Measurements from ENCODE around the gene CD96.

CD96 gene

DNA sequence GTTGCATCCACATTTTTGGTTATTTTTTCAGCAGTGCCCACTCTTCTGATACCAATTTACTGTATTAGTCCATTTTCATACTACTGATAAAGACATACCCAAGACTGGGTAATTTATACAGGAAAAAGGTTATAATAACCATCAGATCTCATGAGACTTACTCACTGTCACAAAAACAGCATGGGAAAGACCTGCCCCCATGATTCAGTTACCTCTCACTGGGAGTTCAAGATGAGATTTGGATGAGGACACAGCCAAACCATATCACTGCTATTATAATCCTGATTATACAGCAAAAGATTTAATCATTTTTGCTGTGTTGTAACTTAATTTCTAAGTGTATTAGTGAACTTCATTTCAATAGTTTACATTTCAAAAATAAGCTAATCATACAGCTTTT, 46.5 kb downstream of the CD96 start:
- Histone ChIP-seq H3K36me3 (ENCODE audit: control insufficient read depth, insufficient read depth, low read length) (no peaks in the 10 kb centered on the region), H3K4me1 (ENCODE audit: control insufficient read depth, insufficient read depth, low read length) (peaks cover 18% of the 10 kb centered on the region), H3K9ac (ENCODE audit: low read length) (no peak overlapping the region), H3K4me3 (ENCODE audit: low read length) (no peak overlapping the region), H3K27me3 (ENCODE audit: control insufficient read depth, insufficient read depth, low read length) (no peaks in the 10 kb centered on the region), H3K9me3 (ENCODE audit: control insufficient read depth, low read length) (no peaks in the 10 kb centered on the region)

DNA sequence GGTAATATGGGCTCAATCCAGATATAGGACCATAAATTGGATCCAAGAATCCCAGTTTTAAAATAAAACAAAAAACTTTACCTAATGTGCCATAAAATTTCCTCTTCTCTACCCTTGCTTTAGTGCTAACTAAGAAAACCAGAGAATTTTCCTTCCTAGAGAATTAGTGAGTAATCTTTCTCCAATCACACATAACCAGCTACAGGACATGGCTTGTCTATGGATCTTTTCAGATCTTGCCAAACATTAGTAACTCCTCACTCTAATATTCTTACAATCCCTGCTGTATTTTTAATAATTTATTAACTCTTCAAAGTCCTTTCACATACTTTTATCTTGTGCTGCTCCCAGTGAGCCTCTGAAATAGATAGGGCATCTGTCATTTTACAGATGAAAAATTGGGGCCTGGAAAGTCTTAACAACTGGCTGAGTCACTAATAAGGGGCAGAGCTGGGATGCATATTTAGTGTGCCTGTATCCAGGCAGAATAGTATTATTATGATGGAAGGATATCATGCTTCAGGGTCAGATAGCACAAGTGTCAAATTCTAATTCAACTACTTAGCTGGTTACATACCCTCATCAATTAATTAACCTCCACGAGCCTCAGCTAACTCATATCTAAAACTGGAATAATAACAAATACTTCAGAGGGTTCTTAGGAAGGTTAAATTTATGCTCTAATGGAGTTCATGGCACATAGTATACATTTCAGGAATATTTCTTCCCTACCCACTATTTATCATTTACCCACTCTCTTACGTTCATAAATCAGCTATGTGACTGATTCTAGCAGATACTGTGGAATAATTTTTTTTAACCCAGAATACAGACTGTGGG, 47.5 kb downstream of the CD96 start:
- Histone ChIP-seq H3K4me1 (ENCODE audit: control insufficient read depth, insufficient read depth, low read length) (peaks cover 9% of the 10 kb centered on the region), H3K9ac (ENCODE audit: low read length) (no peak overlapping the region), H3K27me3 (ENCODE audit: control insufficient read depth, insufficient read depth, low read length) (no peaks in the 10 kb centered on the region), H3K9me3 (ENCODE audit: control insufficient read depth, low read length) (no peaks in the 10 kb centered on the region), H3K4me3 (ENCODE audit: low read length) (no peak overlapping the region), H3K36me3 (ENCODE audit: control insufficient read depth, insufficient read depth, low read length) (no peaks in the 10 kb centered on the region)

- Histone ChIP-seq H3K27me3 (ENCODE audit: control insufficient read depth, insufficient read depth, low read length) (no peaks in the 10 kb centered on the region), H3K9me3 (ENCODE audit: control insufficient read depth, low read length) (no peaks in the 10 kb centered on the region), H3K4me1 (ENCODE audit: control insufficient read depth, insufficient read depth, low read length) (peaks cover 5% of the 10 kb centered on the region), H3K36me3 (ENCODE audit: control insufficient read depth, insufficient read depth, low read length) (no peaks in the 10 kb centered on the region), H3K9ac (ENCODE audit: low read length) (no peak overlapping the region), H3K4me3 (ENCODE audit: low read length) (no peak overlapping the region)
Measured at GRCh38 chr3:111590143-111590491, 48.1 kb downstream of the CD96 start.

GRCh38 chr3:111591555-111591954, 49.6 kb downstream of the CD96 start:
- Histone ChIP-seq H3K4me3 (ENCODE audit: low read length) (no peak overlapping the region), H3K27me3 (ENCODE audit: control insufficient read depth, insufficient read depth, low read length) (no peaks in the 10 kb centered on the region), H3K9ac (ENCODE audit: low read length) (no peak overlapping the region), H3K9me3 (ENCODE audit: control insufficient read depth, low read length) (no peaks in the 10 kb centered on the region), H3K4me1 (ENCODE audit: control insufficient read depth, insufficient read depth, low read length) (no peaks in the 10 kb centered on the region), H3K36me3 (ENCODE audit: control insufficient read depth, insufficient read depth, low read length) (no peaks in the 10 kb centered on the region)

DNA sequence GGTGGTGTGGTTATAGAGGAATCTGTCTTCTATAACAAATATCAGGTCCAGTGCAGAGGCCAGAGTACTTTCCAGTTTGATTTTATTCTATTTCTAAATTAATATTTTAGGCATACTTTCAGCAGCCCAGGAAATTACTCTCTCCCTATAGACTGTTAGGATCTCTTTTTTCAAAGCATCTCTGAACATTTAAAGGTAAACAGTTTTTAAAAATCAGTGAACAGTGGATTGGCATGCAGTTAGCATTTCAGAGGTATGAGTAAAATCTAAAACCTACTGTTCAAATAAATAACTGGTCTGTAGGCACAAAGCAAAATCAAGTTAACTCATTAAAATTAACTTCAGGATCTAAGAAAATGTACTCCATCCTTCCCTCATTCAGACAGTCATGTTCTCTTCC, 50.1 kb downstream of the CD96 start:
- H3K9ac ChIP-seq (ENCODE audit: low read length), result no peak overlapping the region
- H3K36me3 ChIP-seq (ENCODE audit: control insufficient read depth, insufficient read depth, low read length), result no peaks in the 10 kb centered on the region
- H3K4me3 ChIP-seq (ENCODE audit: low read length), result no peak overlapping the region

GRCh38 chr3:111592936-111593335, 50.9 kb downstream of the CD96 start:
- no peaks in the 10 kb centered on the region for H3K9me3 ChIP-seq (ENCODE audit: control insufficient read depth, low read length)
- no peak overlapping the region for H3K4me3 ChIP-seq (ENCODE audit: low read length)
- no peaks in the 10 kb centered on the region for H3K4me1 ChIP-seq (ENCODE audit: control insufficient read depth, insufficient read depth, low read length)

More for the DNA sequence above, 50.1 kb downstream of the CD96 start:
- no peaks in the 10 kb centered on the region for H3K9me3 ChIP-seq (ENCODE audit: control insufficient read depth, low read length)
- H3K27me3 ChIP-seq (ENCODE audit: control insufficient read depth, insufficient read depth, low read length), result no peaks in the 10 kb centered on the region
- no peaks in the 10 kb centered on the region for H3K4me1 ChIP-seq (ENCODE audit: control insufficient read depth, insufficient read depth, low read length)

GRCh38 chr3:111593666-111594065, 51.7 kb downstream of the CD96 start:
- H3K27me3 ChIP-seq (ENCODE audit: control insufficient read depth, insufficient read depth, low read length), result no peaks in the 10 kb centered on the region
- H3K4me3 ChIP-seq (ENCODE audit: low read length), result no peak overlapping the region

More at GRCh38 chr3:111592936-111593335, 50.9 kb downstream of the CD96 start:
- Histone ChIP-seq H3K36me3 (ENCODE audit: control insufficient read depth, insufficient read depth, low read length) (no peaks in the 10 kb centered on the region), H3K27me3 (ENCODE audit: control insufficient read depth, insufficient read depth, low read length) (no peaks in the 10 kb centered on the region), H3K9ac (ENCODE audit: low read length) (no peak overlapping the region)

DNA sequence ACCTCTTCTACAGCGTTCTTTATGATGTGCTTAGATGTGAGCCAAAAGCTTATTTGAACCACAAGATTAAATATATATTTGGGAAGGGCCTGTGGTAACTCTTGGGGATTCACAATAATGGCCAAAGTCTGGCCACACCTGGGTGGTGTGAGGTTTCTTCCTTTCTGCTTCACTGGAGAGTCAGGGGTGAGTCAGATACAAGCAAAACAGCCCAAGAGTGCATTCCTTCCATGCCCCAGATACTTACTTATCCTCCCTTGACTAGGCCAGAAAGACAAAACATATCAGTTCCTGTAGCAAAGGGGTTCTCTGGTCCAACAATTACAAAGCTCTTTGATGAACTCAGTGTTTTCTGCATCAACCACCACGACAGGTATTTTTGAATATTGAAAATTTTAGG, 52.2 kb downstream of the CD96 start:
- H3K36me3 ChIP-seq (ENCODE audit: control insufficient read depth, insufficient read depth, low read length), result no peaks in the 10 kb centered on the region
- no peak overlapping the region for H3K4me3 ChIP-seq (ENCODE audit: low read length)

More at GRCh38 chr3:111593666-111594065, 51.7 kb downstream of the CD96 start:
- H3K9me3 ChIP-seq (ENCODE audit: control insufficient read depth, low read length), result no peaks in the 10 kb centered on the region
- H3K9ac ChIP-seq (ENCODE audit: low read length), result no peak overlapping the region
- no peaks in the 10 kb centered on the region for H3K4me1 ChIP-seq (ENCODE audit: control insufficient read depth, insufficient read depth, low read length)
- no peaks in the 10 kb centered on the region for H3K36me3 ChIP-seq (ENCODE audit: control insufficient read depth, insufficient read depth, low read length)

GRCh38 chr3:111594781-111595180, 52.8 kb downstream of the CD96 start:
- no peak overlapping the region for H3K9ac ChIP-seq (ENCODE audit: low read length)
- H3K9me3 ChIP-seq (ENCODE audit: control insufficient read depth, low read length), result no peaks in the 10 kb centered on the region
- no peaks in the 10 kb centered on the region for H3K4me1 ChIP-seq (ENCODE audit: control insufficient read depth, insufficient read depth, low read length)
- H3K4me3 ChIP-seq (ENCODE audit: low read length), result no peak overlapping the region
- H3K27me3 ChIP-seq (ENCODE audit: control insufficient read depth, insufficient read depth, low read length), result no peaks in the 10 kb centered on the region
- no peaks in the 10 kb centered on the region for H3K36me3 ChIP-seq (ENCODE audit: control insufficient read depth, insufficient read depth, low read length)

More for the DNA sequence above, 52.2 kb downstream of the CD96 start:
- H3K27me3 ChIP-seq (ENCODE audit: control insufficient read depth, insufficient read depth, low read length), result no peaks in the 10 kb centered on the region
- no peaks in the 10 kb centered on the region for H3K9me3 ChIP-seq (ENCODE audit: control insufficient read depth, low read length)
- no peaks in the 10 kb centered on the region for H3K4me1 ChIP-seq (ENCODE audit: control insufficient read depth, insufficient read depth, low read length)
- no peak overlapping the region for H3K9ac ChIP-seq (ENCODE audit: low read length)

GRCh38 chr3:111595232-111595631, 53.2 kb downstream of the CD96 start, which contains the start of gene ZBED2:
Gene ZBED2 (minus strand): TSS chr3:111595346. CDS start chr3:111594201, 1,145 bp downstream.
- Histone ChIP-seq H3K36me3 (ENCODE audit: control insufficient read depth, insufficient read depth, low read length) (no peaks in the 10 kb centered on the region), H3K4me3 (ENCODE audit: low read length) (no peak within 1 kb of the TSS), H3K9ac (ENCODE audit: low read length) (no peak within 1 kb of the TSS), H3K27me3 (ENCODE audit: control insufficient read depth, insufficient read depth, low read length) (no peaks in the 10 kb centered on the region), H3K9me3 (ENCODE audit: control insufficient read depth, low read length) (no peaks in the 10 kb centered on the region), H3K4me1 (ENCODE audit: control insufficient read depth, insufficient read depth, low read length) (no peaks in the 10 kb centered on the region)

- no peaks in the 10 kb centered on the region for H3K27me3 ChIP-seq (ENCODE audit: control insufficient read depth, insufficient read depth, low read length)
- no peaks in the 10 kb centered on the region for H3K9me3 ChIP-seq (ENCODE audit: control insufficient read depth, low read length)
- H3K4me3 ChIP-seq (ENCODE audit: low read length), result no peak overlapping the region
- H3K36me3 ChIP-seq (ENCODE audit: control insufficient read depth, insufficient read depth, low read length), result no peaks in the 10 kb centered on the region
- H3K9ac ChIP-seq (ENCODE audit: low read length), result no peak overlapping the region
- H3K4me1 ChIP-seq (ENCODE audit: control insufficient read depth, insufficient read depth, low read length), result no peaks in the 10 kb centered on the region
Measured at GRCh38 chr3:111596328-111596727, 54.3 kb downstream of the CD96 start.

- Histone ChIP-seq H3K9ac (ENCODE audit: low read length) (no peak overlapping the region), H3K4me3 (ENCODE audit: low read length) (no peak overlapping the region), H3K9me3 (ENCODE audit: control insufficient read depth, low read length) (no peaks in the 10 kb centered on the region), H3K27me3 (ENCODE audit: control insufficient read depth, insufficient read depth, low read length) (no peaks in the 10 kb centered on the region), H3K36me3 (ENCODE audit: control insufficient read depth, insufficient read depth, low read length) (no peaks in the 10 kb centered on the region), H3K4me1 (ENCODE audit: control insufficient read depth, insufficient read depth, low read length) (no peaks in the 10 kb centered on the region)
Measured at GRCh38 chr3:111598139-111598538, 56.1 kb downstream of the CD96 start.
